Epithelial cell of proximal tubule (primary cell): ENCODE data around the gene DTNBP1. TPM values are rescaled to one million over a fixed set of nuclear protein-coding genes. Genes with fewer than 3 reads are reported as not detected.

ENCODE experiments used
- DNase-seq: peaks from one replicate; pipeline ENCODE4 v3.0.0-alpha.2; 2011; ENCODE audit warnings: low read depth
- H3K4me3 ChIP-seq: 2 replicates; pipeline ENCODE4 v1.5.1; 2011; ENCODE audit warnings: low read depth, mild to moderate bottlenecking, low read length
- CTCF ChIP-seq: conservative IDR thresholded peaks from 2 replicates; pipeline ENCODE4 v1.5.1; 2012; ENCODE audit warnings: low read depth, mild to moderate bottlenecking, low read length
- total RNA-seq: library from RNA; depleted of rRNA; stranded (reverse); fragments of >200 nt; gene quantifications from 2 replicates; pipeline ENCODE4 v1.2.3, GENCODE V29; 2015

Gene DTNBP1
- total RNA-seq, 1 donor from 2014 or later: 6.3 TPM

- no peak for DNase-seq
- no peak for TF ChIP-seq CTCF
- no peak overlapping the region for H3K4me3 ChIP-seq
Observed at GRCh38 chr6:15678514-15678913, 15.7 kb upstream of the DTNBP1 start.

DNA sequence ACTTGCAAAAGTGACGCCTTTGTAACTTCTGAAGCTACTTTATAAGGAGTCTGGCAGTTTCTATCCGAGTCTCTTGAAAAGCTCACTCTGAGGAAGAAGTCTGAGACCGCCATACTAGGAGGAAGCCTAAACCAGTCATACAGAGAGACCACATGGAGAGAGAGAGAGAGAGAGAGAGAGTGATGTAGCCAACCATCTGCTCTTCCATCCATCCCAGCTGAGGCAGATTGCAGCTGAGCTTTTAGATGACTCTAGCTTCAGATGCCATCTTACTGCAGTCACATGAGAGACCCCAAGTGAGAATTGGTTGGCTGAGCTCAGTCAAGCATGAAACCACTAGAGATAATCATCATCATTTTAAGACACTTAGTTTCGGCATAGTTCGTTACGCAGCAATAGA is 15.0 kb upstream of the DTNBP1 start:
- TF ChIP-seq CTCF: no peak
- H3K4me3 ChIP-seq: no peak overlapping the region
- no peak for DNase-seq

GRCh38 chr6:15675536-15676220 is 12.8 kb upstream of the DTNBP1 start:
- DNase-seq: no peak
- no peak overlapping the region for H3K4me3 ChIP-seq
- no peak for TF ChIP-seq CTCF

GRCh38 chr6:15674690-15675386 is 12.0 kb upstream of the DTNBP1 start:
- no peak for DNase-seq
- H3K4me3 ChIP-seq: no peak overlapping the region
- TF ChIP-seq CTCF: no peak

GRCh38 chr6:15673666-15674065 is 10.8 kb upstream of the DTNBP1 start:
- TF ChIP-seq CTCF: no peak
- DNase-seq: no peak

GRCh38 chr6:15672818-15673217 is 10.0 kb upstream of the DTNBP1 start:
- H3K4me3 ChIP-seq: no peak overlapping the region
- DNase-seq: no peak
- TF ChIP-seq CTCF: no peak

More at GRCh38 chr6:15673666-15674065, 10.8 kb upstream of the DTNBP1 start:
- H3K4me3 ChIP-seq: no peak overlapping the region
